HepG2 (cell line): Measurements from ENCODE around the gene WARS2.

ENCODE experiments used
- FOSL1 ChIP-seq: sonication (generic); formaldehyde crosslinking; IDR thresholded peaks from 2 replicates; pipeline ENCODE4 v1.9.0; 2021; ENCODE audit warnings: missing genetic modification reagents, borderline replicate concordance
- HDAC1 ChIP-seq: sonication (generic); formaldehyde crosslinking; IDR thresholded peaks from 2 replicates; pipeline ENCODE4 v1.5.1; 2020; ENCODE audit warnings: mild to moderate bottlenecking, missing genetic modification reagents
- MAFK ChIP-seq, 2 experiments: IDR thresholded peaks in 1 of 2; conservative IDR thresholded peaks in 1 of 2; 2 replicates each; pipeline ENCODE4 v1.6.1; 2011; ENCODE audit warnings: improper control_type of control experiment in 2 of 2, low read length in 2 of 2
- RAD21 ChIP-seq: fragments of 450-650 bp; formaldehyde crosslinking; IDR thresholded peaks from 2 replicates; pipeline ENCODE4 v1.5.0; 2020; ENCODE audit warnings: mild to moderate bottlenecking
- RFX5 ChIP-seq: IDR thresholded peaks from 2 replicates; pipeline ENCODE4 v1.6.1; 2011; ENCODE audit warnings: low read depth, low read length, improper control_type of control experiment
- STAG1 ChIP-seq: sonication (generic); formaldehyde crosslinking; IDR thresholded peaks from 2 replicates; pipeline ENCODE4 v1.4.0; 2020; ENCODE audit warnings: missing genetic modification reagents
- ZKSCAN1 ChIP-seq: fragments of 150-350 bp; IDR thresholded peaks from 2 replicates; pipeline ENCODE4 v1.6.1; 2014; ENCODE audit warnings: low read length
- ZNF24 ChIP-seq: fragments of 450-650 bp; IDR thresholded peaks from 2 replicates; pipeline ENCODE4 v1.6.1; 2017; ENCODE audit warnings: antibody characterized with exemption, mild to moderate bottlenecking
- TF ChIP-seq, protein P1 (sequence below): sonication (generic); formaldehyde crosslinking; IDR thresholded peaks from 2 replicates; pipeline ENCODE4 v1.5.0; 2020; ENCODE audit warnings: mild to moderate bottlenecking, missing genetic modification reagents, moderate library complexity
- TF ChIP-seq, protein P2 (sequence below): sonication (generic); formaldehyde crosslinking; IDR thresholded peaks from 2 replicates; pipeline ENCODE4 v1.4.0; 2020; ENCODE audit warnings: mild to moderate bottlenecking, missing genetic modification reagents

DNA sequence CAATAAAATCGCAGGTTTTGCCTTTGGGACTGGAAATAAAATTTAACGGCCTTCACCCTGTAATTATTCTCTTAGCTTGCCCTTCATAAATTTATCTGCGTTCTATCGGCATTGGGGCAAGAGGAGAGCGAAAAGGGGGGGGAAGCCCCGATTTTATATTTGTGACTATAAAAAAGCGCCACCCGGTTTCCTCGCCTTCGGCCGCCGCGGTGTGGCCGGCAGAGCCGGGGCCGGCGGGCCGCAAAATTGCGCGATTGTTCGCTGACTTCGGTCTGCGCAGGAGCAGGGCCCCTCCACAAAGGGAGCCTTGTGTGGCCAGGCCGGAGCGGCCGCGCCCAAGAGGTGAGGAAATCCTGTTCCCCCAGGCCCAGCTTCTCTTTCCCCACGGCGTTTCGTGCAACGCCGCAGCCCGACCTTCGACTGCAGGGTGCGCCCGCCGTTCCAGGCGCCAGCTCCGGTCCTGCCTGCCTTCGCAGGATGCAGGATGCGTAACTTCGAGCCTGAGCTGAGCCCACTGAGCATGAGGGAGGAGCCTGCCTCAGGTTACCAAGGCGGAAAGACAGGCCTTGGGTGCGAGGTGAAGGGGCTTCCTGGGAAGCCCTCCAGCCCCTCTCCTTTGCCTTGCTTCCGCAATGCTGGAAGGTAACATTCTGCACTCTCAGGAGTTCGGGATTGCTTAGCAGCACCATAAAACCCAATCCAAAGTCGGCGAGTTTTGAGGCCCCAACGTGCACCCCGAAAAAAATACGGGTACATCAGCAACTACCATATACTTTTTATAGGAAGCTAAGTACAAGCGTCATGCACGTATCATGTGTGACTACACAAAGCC lies 147.4 kb downstream of the WARS2 start:
- TF ChIP-seq RAD21 (CRISPR knock-in tag) = no peak
- no peak for TF ChIP-seq ZKSCAN1
- no peak for TF ChIP-seq FOSL1 (CRISPR knock-in tag)
- TF ChIP-seq HDAC1 (CRISPR knock-in tag) = no peak
- TF ChIP-seq, protein P1, sequence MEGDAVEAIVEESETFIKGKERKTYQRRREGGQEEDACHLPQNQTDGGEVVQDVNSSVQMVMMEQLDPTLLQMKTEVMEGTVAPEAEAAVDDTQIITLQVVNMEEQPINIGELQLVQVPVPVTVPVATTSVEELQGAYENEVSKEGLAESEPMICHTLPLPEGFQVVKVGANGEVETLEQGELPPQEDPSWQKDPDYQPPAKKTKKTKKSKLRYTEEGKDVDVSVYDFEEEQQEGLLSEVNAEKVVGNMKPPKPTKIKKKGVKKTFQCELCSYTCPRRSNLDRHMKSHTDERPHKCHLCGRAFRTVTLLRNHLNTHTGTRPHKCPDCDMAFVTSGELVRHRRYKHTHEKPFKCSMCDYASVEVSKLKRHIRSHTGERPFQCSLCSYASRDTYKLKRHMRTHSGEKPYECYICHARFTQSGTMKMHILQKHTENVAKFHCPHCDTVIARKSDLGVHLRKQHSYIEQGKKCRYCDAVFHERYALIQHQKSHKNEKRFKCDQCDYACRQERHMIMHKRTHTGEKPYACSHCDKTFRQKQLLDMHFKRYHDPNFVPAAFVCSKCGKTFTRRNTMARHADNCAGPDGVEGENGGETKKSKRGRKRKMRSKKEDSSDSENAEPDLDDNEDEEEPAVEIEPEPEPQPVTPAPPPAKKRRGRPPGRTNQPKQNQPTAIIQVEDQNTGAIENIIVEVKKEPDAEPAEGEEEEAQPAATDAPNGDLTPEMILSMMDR = no peak
- TF ChIP-seq, protein P2, sequence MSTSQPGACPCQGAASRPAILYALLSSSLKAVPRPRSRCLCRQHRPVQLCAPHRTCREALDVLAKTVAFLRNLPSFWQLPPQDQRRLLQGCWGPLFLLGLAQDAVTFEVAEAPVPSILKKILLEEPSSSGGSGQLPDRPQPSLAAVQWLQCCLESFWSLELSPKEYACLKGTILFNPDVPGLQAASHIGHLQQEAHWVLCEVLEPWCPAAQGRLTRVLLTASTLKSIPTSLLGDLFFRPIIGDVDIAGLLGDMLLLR (CRISPR knock-in tag) = no peak
- TF ChIP-seq STAG1 (CRISPR knock-in tag) = no peak
- no peak for TF ChIP-seq RFX5
- TF ChIP-seq MAFK (conservative IDR thresholded peaks at IDR 0.05 in 1 of 2, IDR thresholded peaks at IDR 0.05 in 1 of 2; ENCODE audit: low read length in 2 of 2) = no peak
- no peak for TF ChIP-seq ZNF24
